ENCODE measurements around the gene PRCP.

Gene PRCP

GRCh38 chr11:82792319-82792718, 107.9 kb downstream of the PRCP start:
- Histone ChIP-seq H3K4me2 (ENCODE audit: low read length) (no peak overlapping the region), H3K9ac (ENCODE audit: low read depth, low read length) (no peak overlapping the region), H3K4me1 (ENCODE audit: control insufficient read depth, insufficient read depth, low read length) (no peaks in the 10 kb centered on the region), H3K4me3 (ENCODE audit: low read length) (no peak overlapping the region), H3K27me3 (ENCODE audit: control insufficient read depth, insufficient read depth, low read length) (no peaks in the 10 kb centered on the region), H3K36me3 (ENCODE audit: insufficient read depth, low read length) (no peaks in the 10 kb centered on the region), H3K9me3 (replicated peaks; ENCODE audit: low read length) (no peaks in the 10 kb centered on the region)

GRCh38 chr11:82791779-82792178, 108.5 kb downstream of the PRCP start:
- Histone ChIP-seq H3K9ac (ENCODE audit: low read depth, low read length) (no peak overlapping the region), H3K27me3 (ENCODE audit: control insufficient read depth, insufficient read depth, low read length) (no peaks in the 10 kb centered on the region), H3K36me3 (ENCODE audit: insufficient read depth, low read length) (no peaks in the 10 kb centered on the region), H3K4me1 (ENCODE audit: control insufficient read depth, insufficient read depth, low read length) (no peaks in the 10 kb centered on the region), H3K4me3 (ENCODE audit: low read length) (no peak overlapping the region), H3K4me2 (ENCODE audit: low read length) (no peak overlapping the region), H3K9me3 (replicated peaks; ENCODE audit: low read length) (no peaks in the 10 kb centered on the region)

GRCh38 chr11:82790723-82791484, 109.3 kb downstream of the PRCP start:
- no peak overlapping the region for H3K4me3 ChIP-seq (ENCODE audit: low read length)

GRCh38 chr11:82787981-82788380, 112.2 kb downstream of the PRCP start:
- Histone ChIP-seq H3K4me3 (ENCODE audit: low read length) (no peak overlapping the region), H3K9me3 (replicated peaks; ENCODE audit: low read length) (no peaks in the 10 kb centered on the region), H3K4me2 (ENCODE audit: low read length) (no peak overlapping the region), H3K36me3 (ENCODE audit: insufficient read depth, low read length) (no peaks in the 10 kb centered on the region), H3K9ac (ENCODE audit: low read depth, low read length) (no peak overlapping the region), H3K27me3 (ENCODE audit: control insufficient read depth, insufficient read depth, low read length) (no peaks in the 10 kb centered on the region), H3K4me1 (ENCODE audit: control insufficient read depth, insufficient read depth, low read length) (no peaks in the 10 kb centered on the region)

More at GRCh38 chr11:82790723-82791484, 109.3 kb downstream of the PRCP start:
- Histone ChIP-seq H3K4me2 (ENCODE audit: low read length) (no peak overlapping the region), H3K4me1 (ENCODE audit: control insufficient read depth, insufficient read depth, low read length) (no peaks in the 10 kb centered on the region), H3K27me3 (ENCODE audit: control insufficient read depth, insufficient read depth, low read length) (no peaks in the 10 kb centered on the region), H3K9ac (ENCODE audit: low read depth, low read length) (no peak overlapping the region), H3K36me3 (ENCODE audit: insufficient read depth, low read length) (no peaks in the 10 kb centered on the region), H3K9me3 (replicated peaks; ENCODE audit: low read length) (no peaks in the 10 kb centered on the region)

- Histone ChIP-seq H3K27me3 (ENCODE audit: control insufficient read depth, insufficient read depth, low read length) (no peaks in the 10 kb centered on the region), H3K9me3 (replicated peaks; ENCODE audit: low read length) (no peaks in the 10 kb centered on the region), H3K9ac (ENCODE audit: low read depth, low read length) (no peak overlapping the region), H3K4me3 (ENCODE audit: low read length) (no peak overlapping the region), H3K4me1 (ENCODE audit: control insufficient read depth, insufficient read depth, low read length) (no peaks in the 10 kb centered on the region), H3K4me2 (ENCODE audit: low read length) (no peak overlapping the region), H3K36me3 (ENCODE audit: insufficient read depth, low read length) (no peaks in the 10 kb centered on the region)
Measured at GRCh38 chr11:82786836-82787235, 113.4 kb downstream of the PRCP start.

GRCh38 chr11:82786001-82786400, 114.2 kb downstream of the PRCP start:
- Histone ChIP-seq H3K27me3 (ENCODE audit: control insufficient read depth, insufficient read depth, low read length) (no peaks in the 10 kb centered on the region), H3K36me3 (ENCODE audit: insufficient read depth, low read length) (no peaks in the 10 kb centered on the region), H3K4me3 (ENCODE audit: low read length) (no peak overlapping the region), H3K9ac (ENCODE audit: low read depth, low read length) (no peak overlapping the region), H3K9me3 (replicated peaks; ENCODE audit: low read length) (no peaks in the 10 kb centered on the region), H3K4me2 (ENCODE audit: low read length) (no peak overlapping the region), H3K4me1 (ENCODE audit: control insufficient read depth, insufficient read depth, low read length) (no peaks in the 10 kb centered on the region)

GRCh38 chr11:82782825-82783374, 117.3 kb downstream of the PRCP start:
- H3K9me3 ChIP-seq (replicated peaks; ENCODE audit: low read length) = no peaks in the 10 kb centered on the region
- H3K27me3 ChIP-seq (ENCODE audit: control insufficient read depth, insufficient read depth, low read length) = no peaks in the 10 kb centered on the region
- H3K4me1 ChIP-seq (ENCODE audit: control insufficient read depth, insufficient read depth, low read length) = no peaks in the 10 kb centered on the region
- H3K4me2 ChIP-seq (ENCODE audit: low read length) = no peak overlapping the region
- no peak overlapping the region for H3K9ac ChIP-seq (ENCODE audit: low read depth, low read length)
- H3K36me3 ChIP-seq (ENCODE audit: insufficient read depth, low read length) = no peaks in the 10 kb centered on the region
- no peak overlapping the region for H3K4me3 ChIP-seq (ENCODE audit: low read length)

GRCh38 chr11:82778776-82779175, 121.5 kb downstream of the PRCP start:
- Histone ChIP-seq H3K9ac (ENCODE audit: low read depth, low read length) (no peak overlapping the region), H3K4me2 (ENCODE audit: low read length) (no peak overlapping the region), H3K27me3 (ENCODE audit: control insufficient read depth, insufficient read depth, low read length) (no peaks in the 10 kb centered on the region), H3K4me1 (ENCODE audit: control insufficient read depth, insufficient read depth, low read length) (peaks cover 6% of the 10 kb centered on the region), H3K4me3 (ENCODE audit: low read length) (no peak overlapping the region), H3K9me3 (replicated peaks; ENCODE audit: low read length) (no peaks in the 10 kb centered on the region), H3K36me3 (ENCODE audit: insufficient read depth, low read length) (no peaks in the 10 kb centered on the region)

GRCh38 chr11:82776377-82776776, 123.9 kb downstream of the PRCP start:
- Histone ChIP-seq H3K9ac (ENCODE audit: low read depth, low read length) (no peak overlapping the region), H3K27me3 (ENCODE audit: control insufficient read depth, insufficient read depth, low read length) (no peaks in the 10 kb centered on the region), H3K4me3 (ENCODE audit: low read length) (no peak overlapping the region), H3K36me3 (ENCODE audit: insufficient read depth, low read length) (no peaks in the 10 kb centered on the region), H3K4me1 (ENCODE audit: control insufficient read depth, insufficient read depth, low read length) (peaks cover 6% of the 10 kb centered on the region), H3K9me3 (replicated peaks; ENCODE audit: low read length) (no peaks in the 10 kb centered on the region), H3K4me2 (ENCODE audit: low read length) (no peak overlapping the region)

GRCh38 chr11:82775736-82776346, 124.4 kb downstream of the PRCP start:
- Histone ChIP-seq H3K4me3 (ENCODE audit: low read length) (no peak overlapping the region), H3K4me2 (ENCODE audit: low read length) (peak overlapping the region; percentile 29), H3K9ac (ENCODE audit: low read depth, low read length) (no peak overlapping the region), H3K9me3 (replicated peaks; ENCODE audit: low read length) (no peaks in the 10 kb centered on the region), H3K4me1 (ENCODE audit: control insufficient read depth, insufficient read depth, low read length) (peaks cover 6% of the 10 kb centered on the region), H3K27me3 (ENCODE audit: control insufficient read depth, insufficient read depth, low read length) (no peaks in the 10 kb centered on the region), H3K36me3 (ENCODE audit: insufficient read depth, low read length) (no peaks in the 10 kb centered on the region)

GRCh38 chr11:82775218-82775617, 125.0 kb downstream of the PRCP start:
- Histone ChIP-seq H3K27me3 (ENCODE audit: control insufficient read depth, insufficient read depth, low read length) (no peaks in the 10 kb centered on the region), H3K9me3 (replicated peaks; ENCODE audit: low read length) (no peaks in the 10 kb centered on the region), H3K4me2 (ENCODE audit: low read length) (no peak overlapping the region), H3K9ac (ENCODE audit: low read depth, low read length) (no peak overlapping the region), H3K4me1 (ENCODE audit: control insufficient read depth, insufficient read depth, low read length) (peaks cover 6% of the 10 kb centered on the region), H3K36me3 (ENCODE audit: insufficient read depth, low read length) (no peaks in the 10 kb centered on the region), H3K4me3 (ENCODE audit: low read length) (no peak overlapping the region)
